Fibroblast of skin of left quadriceps (primary cell): ENCODE measurements around the gene TMEM138.
A peak's percentile ranks its signal among the peaks of the same experiment; 100 is the strongest.

Experiments used
- DNase-seq, 2 experiments: peaks; one replicate each; pipeline ENCODE4 v3.0.0-alpha.2; 2013; ENCODE audit warnings: low read depth in 2 of 2

The TMEM138 gene

GRCh38 chr11:61361741-61362541, at the start of gene TMEM138, which contains the start of gene CYB561A3:
TMEM138 (plus strand) TSS chr11:61362374; CDS start chr11:61364391, 2,017 bp downstream.
CYB561A3 (minus strand) TSS chr11:61361882; CDS start chr11:61356713, 5,169 bp downstream.
- DNase-seq, result peak; percentile 79 to 81

- DNase-seq, result no peak
Measured at GRCh38 chr11:61315260-61315659, 46.9 kb upstream of the TMEM138 start.

- no peak for DNase-seq
Measured at GRCh38 chr11:61325649-61326414, 36.3 kb upstream of the TMEM138 start.

GRCh38 chr11:61327669-61328071, 34.5 kb upstream of the TMEM138 start:
- peak in 1 of 2 experiments; percentile 10 for DNase-seq

- no peak for DNase-seq
Measured at GRCh38 chr11:61328351-61328750, 33.8 kb upstream of the TMEM138 start.

- DNase-seq, result no peak
Measured at GRCh38 chr11:61329871-61330270, 32.3 kb upstream of the TMEM138 start.

- DNase-seq, result no peak
Measured at GRCh38 chr11:61331651-61332050, 30.5 kb upstream of the TMEM138 start.

- no peak for DNase-seq
Measured at GRCh38 chr11:61332281-61332796, 29.8 kb upstream of the TMEM138 start.

GRCh38 chr11:61332797-61333549, 29.2 kb upstream of the TMEM138 start, which contains the start of the genes DDB1 and TKFC:
DDB1 (minus strand) TSS chr11:61333105; CDS start chr11:61332968, 137 bp downstream.
TKFC (plus strand) TSS chr11:61333228; CDS start chr11:61334729, 1,501 bp downstream.
- DNase-seq, result peak; percentile 82 to 85

- no peak for DNase-seq
Measured at GRCh38 chr11:61333550-61334433, 28.4 kb upstream of the TMEM138 start.

GRCh38 chr11:61334434-61335354, 27.5 kb upstream of the TMEM138 start:
- no peak for DNase-seq

- no peak for DNase-seq
Measured at GRCh38 chr11:61335355-61335710, 26.8 kb upstream of the TMEM138 start.

GRCh38 chr11:61336171-61336935, 25.8 kb upstream of the TMEM138 start:
- peak; percentile 34 to 42 for DNase-seq

- DNase-seq, result no peak
Measured at GRCh38 chr11:61337706-61338470, 24.3 kb upstream of the TMEM138 start.

GRCh38 chr11:61338783-61339489, 23.2 kb upstream of the TMEM138 start:
- no peak for DNase-seq

- DNase-seq, result no peak
Measured at GRCh38 chr11:61339490-61339878, 22.7 kb upstream of the TMEM138 start.

- no peak for DNase-seq
Measured at GRCh38 chr11:61340979-61341378, 21.2 kb upstream of the TMEM138 start.
